A549 treated with dexamethasone at 1 μM for 4 hours (cell line): ENCODE data around the gene PTCHD1. TPM values are rescaled to one million over a fixed set of nuclear protein-coding genes. Genes with fewer than 3 reads are reported as not detected.

ENCODE experiments used
- total RNA-seq: library from RNA; stranded (reverse); fragments of 200-300 nt; extraction: Qiagen RNA extraction; gene quantifications from 5 replicates; pipeline ENCODE4 v1.2.3, GENCODE V29; 2022

PTCHD1 gene
- total RNA-seq = not detected in 5 replicates

GRCh38 chrX:23334848-23335599 is at the start of gene PTCHD1:
Gene PTCHD1 (plus strand): TSS chrX:23334849. CDS start chrX:23334876, 27 bp downstream.

